A673 (cell line): ENCODE measurements around the gene FAM98C.

Experiments
- CTCF ChIP-seq: fragments of 300-800, 200-600 bp; sonication (generic); conservative IDR thresholded peaks from 2 replicates; pipeline ENCODE4 v1.5.1; 2017; ENCODE audit warnings: low read depth, mild to moderate bottlenecking, antibody characterized with exemption, low read length, moderate library complexity, mixed read lengths
- EZH2 ChIP-seq: fragments of 200-600 bp; sonication (generic); IDR thresholded peaks from 2 replicates; pipeline ENCODE4 v1.6.1; 2017; ENCODE audit warnings: borderline replicate concordance, low read depth, mild to moderate bottlenecking, mixed read lengths, antibody characterized with exemption, low read length; ENCODE audit not compliant: poor library complexity, severe bottlenecking

GRCh38 chr19:38421856-38422255 lies 19.0 kb downstream of the FAM98C start:
- TF ChIP-seq CTCF (no peak), EZH2 (no peak)
